ENCODE measurements around the gene IL19. TPM values are rescaled to one million over a fixed set of nuclear protein-coding genes. Genes with fewer than 3 reads are reported as not detected.

The IL19 gene, protein sequence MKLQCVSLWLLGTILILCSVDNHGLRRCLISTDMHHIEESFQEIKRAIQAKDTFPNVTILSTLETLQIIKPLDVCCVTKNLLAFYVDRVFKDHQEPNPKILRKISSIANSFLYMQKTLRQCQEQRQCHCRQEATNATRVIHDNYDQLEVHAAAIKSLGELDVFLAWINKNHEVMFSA
- under 1 TPM; 0.54 to 0.96 (median 0.89) TPM for polyA plus RNA-seq (ENCODE audit: insufficient read length in 3 of 3)

DNA sequence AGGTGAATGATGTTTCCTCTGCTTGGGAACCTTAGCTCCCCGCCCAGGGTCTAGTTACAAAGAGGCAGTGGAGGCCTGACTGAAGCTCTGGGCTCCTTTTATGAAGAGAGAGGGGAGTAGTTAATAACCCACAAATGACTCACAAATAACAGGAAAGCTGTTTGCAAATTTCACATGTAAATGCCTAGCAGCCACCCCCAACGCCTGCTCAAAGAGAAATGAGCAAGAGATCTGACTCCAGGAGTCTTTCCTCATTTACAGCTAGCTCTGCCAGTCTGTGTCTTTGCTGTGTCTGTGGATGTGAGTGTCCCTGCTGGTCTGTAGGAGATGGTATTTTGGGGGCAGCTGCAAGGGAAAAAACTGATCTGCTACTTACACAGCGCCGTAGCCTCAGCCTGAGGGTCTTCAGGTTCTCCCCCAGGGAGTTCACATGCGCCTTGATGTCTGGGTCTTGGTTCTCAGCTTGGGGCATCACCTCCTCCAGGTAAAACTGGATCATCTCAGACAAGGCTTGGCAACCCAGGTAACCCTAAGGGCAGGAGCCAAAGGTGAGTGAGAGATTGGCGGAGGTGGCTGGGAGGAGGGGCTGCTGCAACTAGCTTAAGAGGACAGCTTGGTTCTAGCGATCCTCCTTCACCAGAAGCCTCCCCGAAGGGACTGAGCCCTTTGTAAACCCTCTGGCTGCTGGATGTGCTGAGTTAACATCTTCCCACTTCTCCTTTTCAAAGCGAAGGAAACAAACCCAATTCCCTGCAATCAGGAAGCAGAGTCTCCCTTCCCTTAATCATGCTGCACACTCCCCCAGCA lies at the start of gene IL19:
TSS of gene IL19 (plus strand) at position 243 of the 807 bp plus-strand sequence. CDS start 65,890 bp downstream, outside the sequence.
- no peak for DNase-seq (ENCODE audit: low read depth in 3 of 3, low spot score in 2 of 3)

DNA sequence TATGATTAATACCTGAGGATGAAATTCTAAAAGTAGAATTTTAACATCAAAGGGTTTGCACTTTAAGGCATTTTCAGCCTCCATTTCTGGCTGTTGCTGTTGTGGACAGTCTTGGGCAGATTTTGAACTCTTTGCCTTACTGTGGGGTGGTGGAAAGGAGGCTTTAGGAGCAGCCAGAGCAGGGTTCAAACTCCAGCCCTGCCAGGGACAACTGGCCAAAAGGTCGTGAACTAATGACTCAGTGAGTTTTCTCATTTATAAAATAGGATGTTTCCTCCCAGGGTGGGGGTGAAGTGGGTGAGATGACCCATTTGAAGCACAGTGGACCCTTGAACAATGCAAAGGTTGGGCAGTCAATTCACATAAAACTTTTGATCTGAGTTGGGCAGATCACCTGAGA lies 49.1 kb upstream of the IL19 start:
- DNase-seq (ENCODE audit: low read depth in 3 of 3, low spot score in 2 of 3) = no peak

DNA sequence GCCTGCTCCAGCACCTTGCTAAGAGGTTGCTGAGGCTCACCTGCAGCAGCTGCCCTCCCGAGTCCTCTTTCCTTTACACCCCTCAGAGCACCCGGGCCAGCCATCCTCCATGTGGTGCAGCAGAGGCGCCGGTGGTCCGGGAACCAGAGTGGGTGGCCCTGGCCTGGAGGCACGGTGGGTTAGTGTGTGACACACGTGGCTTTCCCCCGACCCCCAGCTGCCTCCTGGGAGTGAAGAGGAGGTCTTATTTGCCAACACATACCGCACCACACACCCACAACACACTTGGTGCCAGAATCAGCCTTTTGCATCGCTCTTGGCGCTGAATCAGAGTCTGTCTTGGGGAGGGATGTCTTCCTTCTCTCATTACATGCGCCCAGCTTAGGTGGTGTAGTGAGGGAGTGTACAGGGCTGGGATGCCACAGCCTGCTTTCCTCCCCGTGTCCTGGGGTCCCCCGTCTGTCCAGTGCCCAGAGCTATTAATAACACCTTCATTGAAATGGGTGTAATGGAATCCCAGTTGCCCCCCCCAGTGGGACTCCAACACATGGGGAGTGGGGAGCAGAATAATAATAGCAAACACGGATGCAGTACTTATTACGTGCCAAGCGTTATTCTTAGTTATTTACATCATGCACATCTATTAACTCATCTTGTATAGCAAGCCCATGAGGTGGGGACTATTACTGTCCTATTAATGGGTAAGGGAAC lies 47.7 kb upstream of the IL19 start:
- DNase-seq (ENCODE audit: low read depth in 3 of 3, low spot score in 2 of 3) = no peak

DNA sequence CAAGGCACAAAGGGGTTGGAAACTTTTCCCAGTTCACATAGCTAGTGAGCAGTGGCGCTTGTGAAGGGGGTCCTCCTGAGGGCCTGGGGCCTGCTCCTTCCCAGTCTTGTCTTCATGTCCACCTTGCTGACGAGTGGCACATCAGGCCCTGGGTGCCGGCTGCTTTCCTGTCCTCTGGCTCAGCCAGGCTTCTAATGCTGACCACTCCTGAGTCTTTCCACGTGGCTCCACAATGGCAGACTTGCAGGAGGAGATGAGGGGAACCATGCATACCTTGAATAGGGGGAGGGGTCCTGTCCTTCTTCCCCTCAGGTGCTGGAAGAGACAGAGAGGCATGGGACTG lies 47.1 kb upstream of the IL19 start:
- DNase-seq (ENCODE audit: low read depth in 3 of 3, low spot score in 2 of 3) = no peak

DNA sequence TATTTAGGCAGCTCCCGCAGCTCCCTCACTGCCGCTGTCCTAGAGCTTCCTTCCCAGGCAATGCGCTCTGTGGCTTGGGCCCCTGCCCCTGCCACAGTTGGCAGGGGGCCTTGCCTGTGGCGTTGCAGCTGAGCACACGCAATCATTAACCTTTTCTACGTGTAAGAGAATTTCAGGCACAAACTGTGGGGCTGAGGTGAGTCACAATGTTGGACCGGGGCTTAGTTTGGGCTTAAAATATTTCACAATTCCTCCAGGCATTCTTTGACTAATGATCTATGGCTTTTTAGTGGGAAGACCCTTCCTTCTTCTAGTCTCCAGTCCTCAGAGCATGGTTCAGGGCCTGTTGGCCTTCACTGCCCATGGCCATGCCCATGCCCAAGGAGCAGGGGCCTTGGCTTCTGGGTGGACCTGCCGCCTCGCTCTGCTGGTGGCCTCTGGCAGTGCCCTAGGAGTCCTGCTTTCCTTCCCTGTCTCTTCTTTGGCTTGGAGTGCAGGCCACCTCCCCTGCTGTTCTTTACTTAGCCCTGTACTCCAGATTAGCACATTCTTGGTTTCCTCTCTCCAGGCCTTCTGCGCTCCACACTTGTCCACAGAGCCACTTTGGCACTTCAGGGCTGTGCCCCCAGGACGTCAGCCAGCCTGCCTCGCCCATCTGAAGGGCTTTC lies 46.6 kb upstream of the IL19 start:
- DNase-seq (ENCODE audit: low read depth in 3 of 3, low spot score in 2 of 3) = no peak

DNA sequence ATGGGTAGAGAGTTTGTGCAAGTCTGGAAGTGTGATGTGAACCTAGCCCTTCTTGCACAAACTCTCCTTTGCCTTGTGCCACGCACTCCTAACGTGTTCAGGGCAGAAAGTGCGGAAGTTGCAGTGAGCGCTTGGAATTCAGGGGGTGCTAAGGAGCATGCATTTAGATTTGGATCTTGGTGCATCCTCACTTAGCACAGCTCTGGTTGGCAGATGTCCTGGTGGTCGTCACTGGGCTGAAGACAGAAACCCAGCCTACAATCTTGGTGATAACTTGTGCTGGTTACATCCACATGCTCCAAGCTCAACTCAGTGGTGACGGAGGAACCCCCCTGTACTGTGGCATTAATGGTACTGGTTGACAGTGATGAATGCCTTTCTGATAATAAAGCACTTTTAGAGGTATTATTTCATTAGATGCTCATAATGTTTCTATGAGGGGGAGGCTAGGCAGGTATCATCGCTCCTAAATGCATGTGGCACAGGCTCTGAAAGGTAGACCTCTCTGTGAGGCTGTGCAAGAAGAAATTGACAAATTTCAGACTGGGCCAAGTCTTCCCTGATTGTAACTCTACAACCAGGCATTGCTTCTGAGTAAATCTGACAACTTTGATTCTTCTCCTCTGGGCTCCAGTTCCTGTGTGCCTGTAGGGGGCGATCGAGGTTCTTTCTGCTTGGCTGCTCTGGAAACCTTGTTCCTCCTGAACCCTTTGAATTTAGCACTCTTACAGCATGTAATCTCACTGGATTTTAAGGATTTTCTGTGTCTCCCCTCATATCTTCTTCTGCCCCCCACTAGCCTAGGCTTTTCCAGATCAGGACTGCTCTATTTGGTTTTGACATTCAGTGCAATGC lies 45.2 kb upstream of the IL19 start:
- DNase-seq (ENCODE audit: low read depth in 3 of 3, low spot score in 2 of 3) = no peak

DNA sequence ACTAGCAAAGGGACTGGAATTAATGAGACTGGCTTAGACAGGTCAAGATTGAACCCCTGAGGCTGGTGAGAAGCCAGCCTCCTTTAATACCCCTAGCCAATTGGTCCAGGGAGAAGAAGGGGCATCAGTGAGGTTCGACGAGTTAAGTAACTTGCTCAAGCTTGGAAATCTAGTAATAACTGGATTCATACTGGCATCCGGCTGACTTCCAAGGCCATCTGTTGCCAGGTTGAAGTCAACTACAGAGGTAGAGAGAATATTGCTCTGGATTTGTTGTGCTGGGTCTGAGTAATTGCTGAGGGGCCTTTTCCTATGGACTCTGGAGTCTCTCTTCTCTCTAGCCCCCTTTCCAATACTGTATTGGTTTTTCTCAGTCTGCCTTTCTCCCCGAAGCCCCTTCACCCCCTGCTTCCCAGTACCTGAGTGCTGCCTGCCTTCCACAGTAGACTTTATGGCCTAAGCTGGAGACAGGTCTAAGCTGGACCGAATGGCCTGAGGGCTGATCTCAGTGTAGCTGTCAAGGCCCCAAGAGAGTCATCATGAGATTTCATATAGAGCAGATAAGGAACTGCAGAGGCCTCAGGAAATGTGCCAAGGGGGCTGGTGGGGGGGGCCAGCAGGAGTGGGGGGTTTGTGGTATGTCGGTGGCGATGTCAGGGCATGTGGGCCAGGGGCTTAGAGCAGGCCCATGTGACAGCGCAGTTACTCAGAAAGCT lies 42.4 kb upstream of the IL19 start:
- no peak for DNase-seq (ENCODE audit: low read depth in 3 of 3, low spot score in 2 of 3)

DNA sequence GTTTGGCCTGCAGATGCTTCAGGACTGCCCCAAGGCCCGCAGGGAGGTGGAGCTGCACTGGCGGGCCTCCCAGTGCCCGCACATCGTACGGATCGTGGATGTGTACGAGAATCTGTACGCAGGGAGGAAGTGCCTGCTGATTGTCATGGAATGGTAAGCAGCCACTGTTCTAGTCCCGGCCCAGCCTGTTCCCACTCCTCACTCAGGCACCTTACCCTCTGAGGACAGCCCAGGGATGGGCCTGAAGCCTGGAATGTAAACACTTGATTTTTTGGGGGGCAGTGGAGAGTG lies 41.9 kb upstream of the IL19 start:
- DNase-seq (ENCODE audit: low read depth in 3 of 3, low spot score in 2 of 3) = no peak

DNA sequence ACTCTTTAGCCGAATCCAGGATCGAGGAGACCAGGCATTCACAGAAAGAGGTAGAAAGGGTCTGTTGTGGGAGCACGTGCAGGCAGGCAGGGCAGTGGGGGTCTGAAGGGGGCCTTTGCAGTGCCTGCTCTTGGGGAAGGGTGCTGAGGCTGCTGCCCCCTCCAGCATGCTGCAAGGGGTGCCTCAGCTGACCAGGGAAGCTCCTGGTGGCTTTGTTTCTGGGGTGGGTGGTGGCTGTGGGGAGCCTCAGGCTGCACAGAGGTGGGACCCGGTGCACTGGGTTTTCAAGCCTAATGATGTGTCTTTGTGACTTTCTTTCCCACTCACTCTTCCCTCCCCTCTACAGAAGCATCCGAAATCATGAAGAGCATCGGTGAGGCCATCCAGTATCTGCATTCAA lies 41.5 kb upstream of the IL19 start:
- no peak for DNase-seq (ENCODE audit: low read depth in 3 of 3, low spot score in 2 of 3)

DNA sequence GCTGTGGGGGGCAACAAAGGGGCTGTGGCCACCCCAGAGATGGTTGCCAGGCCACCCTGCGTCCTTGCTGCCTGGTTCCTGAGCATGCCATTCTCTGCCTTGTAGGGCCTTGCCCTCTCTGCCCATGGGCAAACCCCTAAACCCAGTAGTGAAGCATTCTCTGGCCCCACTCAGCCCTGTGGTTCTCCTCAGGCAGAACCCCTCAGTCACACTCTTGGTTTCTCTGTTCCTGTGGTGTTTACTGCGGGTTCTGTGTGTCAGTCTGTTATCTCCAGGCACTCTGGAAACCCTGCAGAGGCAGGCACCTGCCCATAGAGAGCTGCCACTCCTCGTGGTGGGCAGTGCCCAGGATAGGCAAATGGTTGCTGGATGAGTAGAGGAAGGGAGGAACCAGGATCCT lies 41.1 kb upstream of the IL19 start:
- DNase-seq (ENCODE audit: low read depth in 3 of 3, low spot score in 2 of 3) = no peak

DNA sequence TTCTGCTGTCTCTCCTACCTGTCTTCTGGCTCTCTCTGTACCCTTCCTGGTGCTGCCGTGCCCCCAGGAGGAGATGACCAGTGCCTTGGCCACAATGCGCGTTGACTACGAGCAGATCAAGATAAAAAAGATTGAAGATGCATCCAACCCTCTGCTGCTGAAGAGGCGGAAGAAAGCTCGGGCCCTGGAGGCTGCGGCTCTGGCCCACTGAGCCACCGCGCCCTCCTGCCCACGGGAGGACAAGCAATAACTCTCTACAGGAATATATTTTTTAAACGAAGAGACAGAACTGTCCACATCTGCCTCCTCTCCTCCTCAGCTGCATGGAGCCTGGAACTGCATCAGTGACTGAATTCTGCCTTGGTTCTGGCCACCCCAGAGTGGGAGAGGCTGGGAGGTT lies 38.1 kb upstream of the IL19 start:
- DNase-seq (ENCODE audit: low read depth in 3 of 3, low spot score in 2 of 3) = no peak

DNA sequence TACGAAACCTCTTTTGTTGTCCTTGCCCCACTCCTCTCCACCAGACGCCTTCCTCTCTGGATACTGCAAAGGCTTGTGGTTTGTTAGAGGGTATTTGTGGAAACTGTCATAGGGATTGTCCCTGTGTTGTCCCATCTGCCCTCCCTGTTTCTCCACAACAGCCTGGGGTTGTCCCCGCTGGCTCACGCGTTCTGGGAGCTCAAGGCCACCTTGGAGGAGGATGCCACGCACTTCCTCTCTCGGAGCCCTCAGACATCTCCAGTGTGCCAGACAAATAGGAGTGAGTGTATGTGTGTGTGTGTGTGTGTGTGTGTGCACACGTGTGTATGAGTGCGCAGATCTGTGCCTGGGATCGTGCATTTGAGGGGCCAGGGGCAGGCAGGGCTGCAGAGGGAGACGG lies 37.6 kb upstream of the IL19 start:
- no peak for DNase-seq (ENCODE audit: low read depth in 3 of 3, low spot score in 2 of 3)

DNA sequence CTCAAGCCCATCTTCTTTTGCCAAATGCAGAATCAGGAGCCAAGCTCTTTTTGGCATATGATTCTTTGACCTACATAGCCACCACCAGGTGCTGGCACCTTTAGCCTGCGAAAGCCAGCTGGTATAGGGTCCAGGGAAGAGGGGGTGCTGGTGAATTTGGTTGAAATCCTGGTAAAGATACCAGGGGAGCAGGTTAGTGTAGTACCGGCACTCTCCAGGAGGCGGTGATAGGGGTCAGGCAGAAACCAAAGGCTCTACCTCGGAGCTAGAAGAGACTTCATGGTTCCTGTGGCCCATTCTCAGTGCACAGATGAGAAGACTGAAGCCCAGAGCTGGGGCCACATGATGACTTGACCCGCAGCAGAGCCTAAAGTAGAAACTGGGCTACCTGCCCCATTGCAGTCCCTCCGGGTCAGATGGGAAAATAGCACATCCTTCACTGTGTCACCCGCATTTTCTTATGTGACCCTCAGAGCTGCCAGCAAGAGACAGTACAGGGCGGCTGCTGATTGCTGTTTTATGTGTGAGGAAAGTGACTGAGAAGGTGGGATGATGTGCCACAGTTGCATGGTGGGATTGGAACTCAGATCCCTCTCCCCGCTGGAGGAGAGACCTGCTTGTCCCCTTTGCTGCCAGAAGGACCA lies 36.0 kb upstream of the IL19 start:
- no peak for DNase-seq (ENCODE audit: low read depth in 3 of 3, low spot score in 2 of 3)

DNA sequence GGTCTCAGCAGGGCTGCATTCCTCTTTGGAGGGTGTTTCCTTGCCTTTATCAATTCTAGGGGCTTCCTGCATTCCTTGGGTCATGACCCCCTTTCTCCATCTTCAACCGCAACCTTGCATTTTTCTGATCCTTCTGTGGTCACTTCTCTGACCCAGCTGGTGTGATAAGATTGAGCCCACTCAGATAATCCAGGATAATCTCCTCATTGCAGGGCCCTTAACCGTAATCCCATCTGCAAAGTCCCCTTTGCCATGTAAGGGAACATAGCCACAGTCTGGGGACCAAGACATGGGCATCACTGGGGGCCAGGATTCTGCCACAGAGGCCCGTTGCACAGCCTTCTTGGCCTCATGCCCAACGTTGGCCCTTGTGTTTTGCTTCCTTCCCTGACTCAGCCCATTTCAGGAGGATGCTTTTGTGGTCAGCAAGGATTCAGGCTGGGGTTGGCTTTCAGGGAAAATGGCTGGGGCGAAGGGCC lies 35.0 kb upstream of the IL19 start:
- no peak for DNase-seq (ENCODE audit: low read depth in 3 of 3, low spot score in 2 of 3)

DNA sequence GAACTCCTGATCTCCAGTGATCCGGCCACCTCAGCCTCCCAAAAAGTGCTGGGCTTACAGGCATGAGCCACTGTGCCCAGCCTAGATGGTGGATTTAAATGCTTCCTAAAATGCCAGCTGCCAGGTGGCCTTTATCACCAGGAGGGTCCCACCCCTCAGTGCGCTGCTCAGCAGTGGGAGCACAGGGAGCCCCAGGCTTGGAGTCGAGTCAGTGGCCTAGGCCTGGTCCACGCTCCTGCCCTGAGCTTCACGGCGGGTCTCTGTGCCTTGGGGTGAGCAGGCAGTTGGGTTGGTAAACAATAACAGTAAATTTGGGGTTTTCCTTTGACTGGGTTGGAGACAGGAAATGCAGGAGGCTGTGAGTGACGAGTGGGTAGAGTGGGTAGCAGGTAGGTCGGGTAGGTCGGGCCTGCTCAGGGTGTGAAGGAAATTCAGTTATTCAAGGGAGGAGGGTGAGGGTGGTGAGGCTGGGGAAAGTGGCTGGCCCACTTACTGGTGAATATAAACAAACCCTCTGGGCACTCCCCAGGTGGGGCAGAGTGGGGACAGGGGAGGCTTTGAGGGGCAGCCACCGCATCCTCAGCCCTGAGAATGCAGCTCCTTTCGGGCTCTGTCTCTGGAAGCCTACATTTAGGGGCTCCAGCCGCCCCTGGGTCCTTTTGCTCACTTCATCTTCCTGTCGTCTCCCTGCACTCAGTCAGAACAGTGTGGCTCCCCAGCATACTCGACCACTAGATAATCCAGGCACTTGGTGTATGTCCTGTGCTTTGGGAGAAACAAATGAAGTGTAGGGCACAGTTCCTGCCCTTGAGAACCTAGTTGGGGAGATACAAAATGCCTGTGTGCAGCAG lies 33.5 kb upstream of the IL19 start:
- no peak for DNase-seq (ENCODE audit: low read depth in 3 of 3, low spot score in 2 of 3)

DNA sequence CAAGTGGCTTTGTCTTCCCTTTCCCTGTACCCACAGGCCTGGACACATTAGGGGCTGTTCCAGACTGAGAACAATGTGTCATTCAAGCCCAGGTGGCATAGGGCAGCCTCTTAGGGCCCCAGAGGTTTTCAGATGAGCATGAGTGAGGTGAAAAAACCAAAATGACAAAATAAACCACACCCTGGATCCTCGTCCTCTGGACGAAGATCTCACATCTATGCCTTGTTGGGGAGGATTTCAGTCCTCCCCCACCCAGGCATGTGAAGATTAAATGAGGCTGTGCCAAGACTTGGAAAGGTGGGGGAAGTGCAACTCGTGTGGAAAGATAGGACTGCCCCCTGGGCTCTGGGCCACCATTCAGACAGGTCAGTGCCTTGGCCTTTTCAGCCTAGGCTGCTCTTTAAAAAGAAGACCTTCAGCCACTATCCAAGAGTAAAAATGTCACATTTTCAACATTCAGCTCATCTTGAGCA lies 32.8 kb upstream of the IL19 start:
- no peak for DNase-seq (ENCODE audit: low read depth in 3 of 3, low spot score in 2 of 3)

DNA sequence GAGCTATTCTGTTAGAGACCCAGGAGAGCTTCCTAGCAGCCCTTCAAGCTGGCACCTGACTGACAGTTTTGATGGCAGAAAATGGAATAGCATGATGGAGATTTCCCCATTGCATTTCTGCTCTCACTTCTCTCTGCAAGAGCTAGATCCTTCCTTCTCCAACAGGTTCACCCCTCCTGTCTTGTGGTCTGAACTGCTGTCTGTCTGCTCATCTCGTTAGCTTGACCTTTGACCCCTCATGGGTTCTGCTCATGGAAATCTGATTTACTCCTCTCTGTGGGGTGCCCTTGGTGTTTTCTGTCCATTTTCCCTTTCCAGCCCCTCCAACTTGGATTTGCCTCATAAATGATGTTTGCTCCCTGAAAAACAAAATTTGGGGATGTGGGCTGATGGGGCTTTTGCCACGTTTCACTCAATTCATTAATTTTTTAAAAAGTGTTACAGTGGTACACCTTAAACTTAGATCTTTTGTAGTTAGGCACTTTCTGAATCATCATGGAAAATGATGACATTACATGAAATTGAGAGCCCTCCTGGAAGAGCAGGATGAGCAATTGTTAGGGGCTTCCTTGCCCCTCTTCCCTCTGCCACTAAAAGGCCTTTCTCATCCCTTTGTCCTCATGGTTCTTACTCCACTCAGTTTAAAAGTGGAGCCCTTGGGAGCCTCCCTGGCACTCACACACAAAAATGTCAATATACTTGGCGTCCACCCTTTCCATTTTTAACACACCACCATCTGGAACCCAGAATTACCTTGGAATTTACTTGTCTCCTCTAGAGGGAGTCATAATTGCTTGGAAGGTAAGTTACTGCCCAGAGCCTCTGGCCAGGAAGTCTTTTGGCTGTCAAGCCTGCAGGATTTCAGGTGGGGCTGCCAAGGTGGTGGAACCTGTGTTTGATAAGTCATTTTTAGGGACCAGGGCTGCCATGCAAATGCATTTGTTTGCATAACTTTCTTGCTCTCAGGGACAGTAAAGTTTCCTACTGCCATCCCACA lies 31.9 kb upstream of the IL19 start:
- DNase-seq (ENCODE audit: low read depth in 3 of 3, low spot score in 2 of 3) = no peak

All from right renal cortex interstitium (tissue), 3 donors.